Jurkat, Clone E6-1 (cell line): ENCODE results near the gene CSTPP1.

Experiments used
- DNase-seq: peaks from one replicate; pipeline ENCODE4 v3.0.0-alpha.2; 2011; ENCODE audit warnings: low read depth, low spot score
- H3K4me3 ChIP-seq: 2 replicates; pipeline ENCODE4 v1.5.1; 2011; ENCODE audit warnings: mild to moderate bottlenecking, low read length, control low read depth, moderate library complexity

CSTPP1 gene

GRCh38 chr11:47163193-47163592 is 226.6 kb downstream of the CSTPP1 start:
- DNase-seq: no peak
- H3K4me3 ChIP-seq: no peak overlapping the region

DNA sequence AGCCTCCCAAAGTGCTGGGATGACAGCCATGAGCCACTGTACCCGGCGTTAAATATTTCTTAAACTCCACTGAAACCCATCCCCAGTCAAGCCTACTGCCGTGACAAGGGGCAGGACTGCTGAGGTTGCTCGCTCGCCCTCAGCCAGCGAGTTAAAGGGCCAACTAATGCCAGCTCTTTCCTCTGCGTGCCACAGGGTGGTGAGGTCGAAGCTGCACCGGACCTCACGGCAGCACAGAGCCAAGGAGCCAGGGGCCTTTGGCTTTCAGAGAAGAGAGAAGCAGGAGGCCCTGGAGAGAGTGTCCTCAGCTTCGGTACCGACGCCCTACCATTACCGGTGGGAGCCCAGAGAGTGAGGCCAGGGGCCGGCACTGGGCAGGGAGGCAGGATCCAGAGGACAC is 227.3 kb downstream of the CSTPP1 start:
- H3K4me3 ChIP-seq: no peak overlapping the region
- DNase-seq: no peak

DNA sequence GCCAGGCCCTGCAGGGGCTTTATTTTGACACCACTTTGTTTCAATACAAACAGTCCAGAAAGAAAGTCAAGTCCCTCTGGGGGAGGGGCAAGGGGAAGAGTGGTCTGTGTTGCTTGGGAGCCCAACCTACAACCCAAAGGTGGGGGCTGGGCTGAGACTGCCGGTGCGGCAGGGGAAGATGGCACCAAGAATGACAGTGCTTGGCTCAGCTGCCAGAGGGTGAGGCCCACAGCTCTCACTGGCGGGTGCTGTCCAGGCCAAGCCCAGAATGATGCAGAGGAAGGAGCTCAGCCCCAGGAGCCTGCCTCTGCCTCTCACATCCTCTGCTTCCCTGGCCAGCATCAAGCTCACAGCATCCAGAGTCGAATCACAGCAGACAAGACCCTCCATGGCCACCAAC is 227.8 kb downstream of the CSTPP1 start:
- DNase-seq: no peak
- H3K4me3 ChIP-seq: no peak overlapping the region

DNA sequence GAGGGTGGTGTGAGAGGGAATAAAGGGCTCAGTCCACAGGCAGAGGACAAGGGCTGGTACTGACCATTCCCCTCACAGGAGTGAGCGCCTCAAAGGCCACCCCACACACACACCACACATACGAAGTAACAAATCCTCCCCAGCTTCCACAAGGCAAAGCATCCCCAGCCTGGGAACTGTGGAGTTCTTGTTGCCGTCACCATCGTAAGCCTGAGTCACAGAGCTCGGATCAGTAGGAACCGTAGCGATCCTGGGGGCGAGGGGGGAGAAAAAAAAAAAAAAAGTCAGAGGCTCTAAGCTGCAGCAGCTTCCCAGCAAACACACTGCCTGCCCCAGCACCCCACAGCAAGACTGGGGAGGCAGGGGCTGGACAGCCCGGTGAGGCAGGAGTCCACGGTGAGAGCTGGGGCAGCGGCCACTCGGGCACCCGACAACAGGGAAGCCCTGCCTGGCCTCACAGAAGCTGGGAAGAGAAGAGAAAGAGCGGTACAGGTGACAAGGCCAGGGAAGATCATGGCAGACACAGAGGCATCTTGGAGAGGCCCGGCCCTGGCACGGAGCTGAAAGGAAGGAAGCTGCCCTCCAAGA is 228.8 kb downstream of the CSTPP1 start:
- no peak for DNase-seq
- H3K4me3 ChIP-seq: no peak overlapping the region

- DNase-seq: no peak
- H3K4me3 ChIP-seq: no peak overlapping the region
Observed at GRCh38 chr11:47166368-47166767, 229.8 kb downstream of the CSTPP1 start.

DNA sequence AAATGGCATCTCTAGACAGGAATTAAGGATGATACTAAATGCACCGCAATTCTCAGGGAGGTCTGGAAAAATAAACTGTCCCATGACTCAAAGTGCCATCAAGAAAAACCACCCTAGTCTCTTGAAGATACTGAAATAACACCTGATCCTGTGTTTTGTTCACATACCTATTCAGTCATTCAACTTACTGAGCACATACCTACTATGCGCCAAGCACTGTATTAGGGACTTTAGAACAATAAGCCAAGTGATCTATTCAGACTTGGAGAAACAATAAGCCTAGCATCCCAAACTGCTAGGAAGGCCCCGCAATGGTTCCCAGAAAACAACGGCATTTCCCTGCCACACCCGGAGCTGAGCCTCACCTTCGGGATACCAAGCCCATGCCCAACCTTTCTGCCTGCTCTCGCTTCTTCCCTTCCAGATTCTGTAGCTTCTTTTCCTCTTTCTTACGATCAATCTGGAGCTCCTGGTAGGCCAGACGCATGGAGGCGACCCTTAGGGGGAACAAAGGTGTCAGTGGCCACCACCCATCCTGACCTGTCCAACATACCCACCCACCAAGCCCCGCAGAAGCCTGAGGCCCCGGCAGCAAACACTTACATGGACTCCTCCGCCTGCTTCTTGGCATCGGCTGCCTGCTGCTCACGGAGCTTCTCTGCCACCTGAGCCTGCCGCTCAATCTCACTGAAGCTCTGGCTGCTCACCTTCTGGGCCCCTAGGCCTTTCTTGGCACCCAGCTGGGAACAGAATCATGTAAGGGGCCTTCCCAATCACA is 234.7 kb downstream of the CSTPP1 start:
- no peak overlapping the region for H3K4me3 ChIP-seq
- no peak for DNase-seq

DNA sequence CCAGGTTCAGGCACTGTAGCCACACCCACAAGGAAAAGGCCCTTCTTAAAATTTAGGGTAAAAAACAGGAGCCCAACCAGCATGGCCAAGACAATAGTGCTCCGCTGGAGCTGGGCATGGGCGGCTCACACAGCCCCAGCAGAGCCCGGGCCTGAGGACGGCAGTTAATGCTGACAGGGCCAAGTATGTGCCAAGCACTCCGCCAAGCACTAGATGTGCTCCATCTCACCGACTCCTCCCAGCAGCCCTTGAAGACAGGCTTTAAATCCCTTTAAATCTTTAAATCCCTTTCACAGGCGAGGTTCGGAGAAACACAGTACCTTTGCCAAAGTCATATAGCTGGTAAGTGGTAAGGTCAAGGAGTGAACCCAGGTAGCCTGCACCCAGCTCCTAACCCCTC is 235.3 kb downstream of the CSTPP1 start:
- DNase-seq: no peak
- no peak overlapping the region for H3K4me3 ChIP-seq

- H3K4me3 ChIP-seq: no peak overlapping the region
- no peak for DNase-seq
Observed at GRCh38 chr11:47172740-47173336, 236.3 kb downstream of the CSTPP1 start.

DNA sequence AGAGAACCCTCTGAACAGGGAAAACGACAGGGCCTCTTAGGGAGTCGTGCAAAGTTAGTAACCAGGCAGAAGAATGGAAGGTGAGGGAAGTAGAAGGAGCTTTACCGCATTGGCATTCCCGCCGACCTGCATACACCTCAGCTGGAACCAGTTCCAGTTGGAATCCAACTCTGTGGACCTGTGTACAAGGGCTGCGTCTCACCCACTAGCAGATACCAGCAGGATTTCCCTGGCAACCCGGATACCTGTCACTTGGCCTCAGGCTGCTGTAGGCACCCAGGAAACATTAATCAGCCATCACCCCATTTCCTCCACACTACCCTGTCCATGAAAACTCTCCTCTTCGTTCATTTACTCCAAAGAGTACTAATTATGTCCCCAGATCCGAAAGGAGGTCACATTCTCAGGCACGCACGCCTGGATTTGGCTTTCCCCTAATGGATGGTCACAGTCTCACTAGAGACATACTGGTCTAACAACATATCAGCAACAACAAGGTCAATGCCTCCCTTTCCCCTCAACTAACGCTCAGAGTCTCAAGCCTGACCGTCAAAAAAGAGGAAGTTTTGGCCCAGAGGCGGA is 239.3 kb downstream of the CSTPP1 start:
- H3K4me3 ChIP-seq: peak overlapping the region; percentile 78
- no peak for DNase-seq

- DNase-seq: peak; percentile 90
- peak within 1 kb of the TSS; percentile 82 for H3K4me3 ChIP-seq
Observed at GRCh38 chr11:47176328-47177228, 240.0 kb downstream of the CSTPP1 start, which contains the start of gene ARFGAP2. ARFGAP2 (minus strand) TSS chr11:47176879; CDS start chr11:47176853, 26 bp downstream.

- peak overlapping the region; percentile 82 for H3K4me3 ChIP-seq
- peak; percentile 85 for DNase-seq
Observed at GRCh38 chr11:47177229-47177845, 240.8 kb downstream of the CSTPP1 start.

DNA sequence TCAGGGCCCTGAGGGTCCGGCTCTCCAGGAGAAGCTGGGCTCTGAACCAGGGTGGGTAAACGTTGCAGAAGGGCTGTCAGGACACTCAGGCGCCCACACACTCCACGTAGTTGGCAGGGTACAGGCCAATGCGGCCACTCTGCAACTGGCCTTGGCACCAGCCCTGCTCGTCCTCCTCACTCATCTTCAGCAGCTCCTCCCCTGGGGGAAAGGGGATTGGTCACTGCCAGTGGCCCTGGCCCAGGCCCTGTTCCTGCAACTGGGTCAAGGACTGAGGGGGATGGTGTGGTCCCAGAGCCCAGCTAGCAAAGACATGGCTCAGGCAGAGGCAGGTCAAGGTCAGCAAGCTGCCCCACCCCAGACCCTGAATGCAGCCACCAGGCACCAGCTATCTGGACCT is 241.3 kb downstream of the CSTPP1 start:
- no peak overlapping the region; the same call in 1 of the 2 replicates for H3K4me3 ChIP-seq
- DNase-seq: no peak

DNA sequence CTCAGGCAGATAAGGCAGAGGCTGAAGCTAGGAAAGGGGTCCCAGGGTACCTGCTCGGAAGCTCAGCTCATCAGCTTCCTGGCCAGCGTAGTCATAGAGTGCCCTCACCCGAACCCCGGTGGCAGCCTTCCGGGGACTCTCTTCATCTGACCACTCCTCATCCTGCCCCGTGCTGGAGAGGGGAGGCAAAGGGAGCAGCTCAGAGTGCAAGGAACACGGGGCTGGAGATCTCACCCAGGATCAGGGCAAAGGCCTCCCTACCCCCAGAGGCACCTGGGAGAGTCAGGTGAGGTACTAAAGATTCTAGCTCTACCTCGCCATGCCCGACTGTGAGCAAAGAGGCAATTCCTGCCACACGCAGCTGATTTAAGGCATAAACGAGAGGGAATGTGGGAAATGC is 241.8 kb downstream of the CSTPP1 start:
- no peak for DNase-seq
- no peak overlapping the region for H3K4me3 ChIP-seq

GRCh38 chr11:47178737-47179654 is 242.4 kb downstream of the CSTPP1 start:
- no peak overlapping the region for H3K4me3 ChIP-seq
- no peak for DNase-seq

GRCh38 chr11:47179655-47179991 is 243.1 kb downstream of the CSTPP1 start:
- DNase-seq: peak; percentile 57
- H3K4me3 ChIP-seq: no peak overlapping the region

- H3K4me3 ChIP-seq: no peak overlapping the region
- DNase-seq: no peak
Observed at GRCh38 chr11:47180006-47180787, 243.6 kb downstream of the CSTPP1 start.

- no peak overlapping the region for H3K4me3 ChIP-seq
- DNase-seq: no peak
Observed at GRCh38 chr11:47181271-47181670, 244.7 kb downstream of the CSTPP1 start.
